GM12878 (cell line): ENCODE results near the gene IKZF1. TPM values are rescaled to one million over a fixed set of nuclear protein-coding genes. Genes with fewer than 3 reads are reported as not detected.

Experiments
- ATAC-seq: fragments of 200-7000 bp; cut with Tn5 transposase; 3 replicates; pipeline ENCODE4 v1.9.1; 2020; ENCODE audit warnings: mild to moderate bottlenecking, moderate library complexity
- BruUV-seq: library from RNA; stranded (reverse); fragments of 400-500 nt; replicated peaks from 2 replicates; lab custom pipeline; 2021; lab: Mats Ljungman, UMichigan
- CTCF ChIA-PET: fragments of 300-600 bp; sonication (Branson Sonifier 250); formaldehyde crosslinking; extraction: SDS; loops from one replicate; lab custom pipeline; 2021; ENCODE audit warnings: inconsistent platforms; lab: Yijun Ruan, JAX
- POLR2A ChIA-PET: fragments of 350-600 bp; formaldehyde crosslinking; extraction: SDS; loops from one replicate; lab custom pipeline; 2021; ENCODE audit warnings: inconsistent platforms; lab: Charles Lee
- RAD21 ChIA-PET: fragments of 300-600 bp; sonication (Branson Sonifier 250); formaldehyde crosslinking; loops from one replicate; lab custom pipeline; 2023; ENCODE audit warnings: antibody characterized with exemption; ENCODE audit not compliant: unreplicated experiment; lab: Charles Lee
- SMC1A ChIA-PET: fragments of 300-600 bp; sonication (Branson Sonifier 250); formaldehyde crosslinking; loops from one replicate; lab custom pipeline; 2023; ENCODE audit not compliant: unreplicated experiment, uncharacterized antibody; lab: Charles Lee
- DNase-seq: peaks from one replicate; pipeline ENCODE4 v3.0.0-alpha.2; 2011; ENCODE audit warnings: low read depth, low spot score
- FAIRE-seq: peaks from 3 replicates; lab custom pipeline; 2011; peaks lifted over from hg19 to GRCh38; lab: Jason Lieb, UNC
- H2AFZ ChIP-seq: 2 replicates; pipeline ENCODE4 v1.6.0; 2011; ENCODE audit warnings: low read depth, low read length, control low read depth; ENCODE audit not compliant: control insufficient read depth
- H3K27ac ChIP-seq: 2 replicates; pipeline ENCODE4 v1.5.1; 2011; ENCODE audit warnings: control low read depth; ENCODE audit not compliant: control insufficient read depth, insufficient read depth
- H3K27me3 ChIP-seq, 2 experiments: replicated peaks in 1 of 2; 2 replicates each; pipeline versions ENCODE4 v1.6.0 to v1.6.1; 2011; ENCODE audit warnings: low read length in 1 of 2; ENCODE audit not compliant: control insufficient read depth in 2 of 2, insufficient read depth in 2 of 2
- H3K36me3 ChIP-seq, 2 experiments: 2 replicates each; pipeline ENCODE4 v1.5.1; 2011; ENCODE audit warnings: low read length in 1 of 2; ENCODE audit not compliant: control insufficient read depth in 2 of 2, insufficient read depth in 2 of 2
- H3K4me1 ChIP-seq: 2 replicates; pipeline ENCODE4 v1.6.1; 2011; ENCODE audit warnings: mild to moderate bottlenecking, low read length, moderate library complexity, mixed read lengths; ENCODE audit not compliant: control insufficient read depth, insufficient read depth
- H3K4me2 ChIP-seq: 2 replicates; pipeline ENCODE4 v1.6.0; 2011; ENCODE audit warnings: control low read depth; ENCODE audit not compliant: control insufficient read depth, insufficient read depth
- H3K4me3 ChIP-seq: fragments of 200-600 bp; sonication (generic); 2 replicates; pipeline ENCODE4 v1.5.1; 2016
- H3K79me2 ChIP-seq: 2 replicates; pipeline ENCODE4 v1.6.0; 2011; ENCODE audit warnings: low read length; ENCODE audit not compliant: control insufficient read depth, insufficient read depth
- H3K9ac ChIP-seq: 2 replicates; pipeline ENCODE4 v1.8.0; 2011; ENCODE audit warnings: low read length, control low read depth, mixed read lengths; ENCODE audit not compliant: control insufficient read depth, insufficient read depth
- H3K9me3 ChIP-seq: replicated peaks from 3 replicates; pipeline ENCODE4 v1.5.1; 2011; ENCODE audit warnings: mild to moderate bottlenecking, low read length; ENCODE audit not compliant: control insufficient read depth, insufficient read depth
- H4K20me1 ChIP-seq: 2 replicates; pipeline ENCODE4 v1.6.0; 2011; ENCODE audit not compliant: control insufficient read depth, insufficient read depth
- HDGF ChIP-seq: fragments of 450-650 bp; IDR thresholded peaks from 2 replicates; pipeline ENCODE4 v1.6.1; 2016; ENCODE audit warnings: antibody characterized with exemption
- KLF5 ChIP-seq: fragments of 450-650 bp; IDR thresholded peaks from 2 replicates; pipeline ENCODE4 v1.6.1; 2014; ENCODE audit warnings: mild to moderate bottlenecking; ENCODE audit not compliant: partially characterized antibody
- MTA3 ChIP-seq: IDR thresholded peaks from 2 replicates; pipeline ENCODE4 v1.6.1; 2012; ENCODE audit warnings: low read length, inconsistent platforms, borderline replicate concordance
- NBN ChIP-seq: fragments of 450-650 bp; IDR thresholded peaks from 2 replicates; pipeline ENCODE4 v1.6.1; 2016
- NFYA ChIP-seq: IDR thresholded peaks from 2 replicates; pipeline ENCODE4 v1.6.1; 2011; ENCODE audit warnings: low read depth, mild to moderate bottlenecking, low read length, improper control_type of control experiment, borderline replicate concordance
- NR2C2 ChIP-seq: IDR thresholded peaks from 2 replicates; pipeline ENCODE4 v1.6.1; 2011; ENCODE audit warnings: borderline replicate concordance, low read depth; ENCODE audit not compliant: control insufficient read depth, insufficient read length
- NR2F1 ChIP-seq: fragments of 450-650 bp; conservative IDR thresholded peaks from 2 replicates; pipeline ENCODE4 v1.6.1; 2017; ENCODE audit warnings: mild to moderate bottlenecking
- RELA ChIP-seq: fragments of 450-650 bp; IDR thresholded peaks from 2 replicates; pipeline ENCODE4 v1.8.0; 2014; ENCODE audit warnings: borderline replicate concordance; ENCODE audit not compliant: partially characterized antibody
- RUNX3 ChIP-seq: IDR thresholded peaks from 2 replicates; pipeline ENCODE4 v1.6.1; 2012; ENCODE audit warnings: low read length, inconsistent platforms
- SP1 ChIP-seq: IDR thresholded peaks from one replicate; pipeline ENCODE4 v1.6.1; 2011; ENCODE audit warnings: low read depth, low read length
- SUPT20H ChIP-seq: IDR thresholded peaks from 2 replicates; pipeline ENCODE4 v1.6.1; 2011; ENCODE audit warnings: low read depth, mild to moderate bottlenecking, low read length, moderate library complexity, borderline replicate concordance; ENCODE audit not compliant: control insufficient read depth
- TARDBP ChIP-seq: IDR thresholded peaks from 2 replicates; pipeline ENCODE4 v1.6.1; 2016; ENCODE audit warnings: borderline replicate concordance
- ZNF384 ChIP-seq: IDR thresholded peaks from 2 replicates; pipeline ENCODE4 v1.6.1; 2012; ENCODE audit warnings: low read depth, mild to moderate bottlenecking, low read length, improper control_type of control experiment, borderline replicate concordance
- WGBS: methylation state at CpG from one replicate; pipeline ENCODE4 v1.1.6; 2016; ENCODE audit warnings: low lambda C conversion rate; ENCODE audit not compliant: insufficient replicate concordance, insufficient coverage; ENCODE audit errors: missing lambda C conversion rate; 5-methylcytosine and 5-hydroxymethylcytosine counted together
- in situ Hi-C: fragments of 300-500 bp; cut with MboI; formaldehyde crosslinking; loops from 9 replicates; pipeline ENCODE4 v1.14.3; 2018; ENCODE audit warnings: mixed read lengths
- intact Hi-C: fragments of 100-400 bp; cut with micrococcal nuclease; formaldehyde crosslinking; loops from one replicate; pipeline ENCODE4 v1.14.2; 2022; ENCODE audit not compliant: unreplicated experiment
- polyA plus RNA-seq, 11 experiments: library from polyadenylated mRNA; depleted of rRNA in 4 of 11; unstranded in 6 of 11; stranded (reverse) in 5 of 11; fragments of >200 nt; fragmentation: Nextera tagmentation in 4 of 11; fragmentation: Illumina TruSeq in 1 of 11; extraction: Ambion mirVana in 4 of 11; extraction: Trizol in 1 of 11; gene quantifications; 1 replicate in 1 of 11; 2 replicates in 10 of 11; pipeline versions ENCODE4 v1.2.1 to v1.2.3, GENCODE V29; 2011 to 2016; ENCODE audit warnings: inconsistent platforms in 2 of 11, missing spikeins in 2 of 11, low read depth in 1 of 11
- total RNA-seq, 4 experiments: library from RNA; depleted of rRNA in 3 of 4; stranded (reverse); fragments of >200 nt in 3 of 4; fragmentation: Illumina TruSeq in 1 of 4; extraction: Trizol in 1 of 4; gene quantifications; 2 replicates each; pipeline versions ENCODE4 v1.2.1 to v1.2.3, GENCODE V29; 2013 to 2021

Gene IKZF1
- total and polyA plus RNA-seq, 10 of the 15 experiments (the other 5 are each of a cell fraction or from before 2014, with no cell fraction given) = 27.2 to 125 (median 71.6) TPM

- Histone ChIP-seq H3K9me3 (no peaks in the 10 kb centered on the region), H3K4me3 (no peak overlapping the region), H3K9ac (no peak overlapping the region), H3K27me3 (no peaks in the 10 kb centered on the region), H3K4me2 (peak overlapping the region; percentile 1; the same call in 1 of the 2 replicates), H3K27ac (peak overlapping the region; percentile 35), H3K36me3 (peaks cover 0 to 6% of the 10 kb centered on the region in 2 experiments; a peak in 2 of 4 replicates), H4K20me1 (no peaks in the 10 kb centered on the region), H3K4me1 (peaks cover 80% of the 10 kb centered on the region), H3K79me2 (peaks cover 51% of the 10 kb centered on the region), H2AFZ (no peak overlapping the region)
- no peak for FAIRE-seq
- ChIA-PET CTCF (interaction anchor here (1.1 to 1.3 kb wide), 6 partner anchors 23 to 192 kb away, joined by 3 to 9 read pairs (median 4); no protein-coding TSS in a partner anchor), RAD21 (interaction anchor here (0.9 to 4.9 kb wide), 2 partner anchors 10 to 62 kb away, joined by 4 to 22 read pairs; no protein-coding TSS in a partner anchor), POLR2A (interaction anchor here (0.5 to 1.3 kb wide), 3 partner anchors 61 to 234 kb away, joined by 3 read pairs; no protein-coding TSS in a partner anchor), SMC1A (interaction anchor here (0.8 to 7.2 kb wide), 4 partner anchors 15 to 51 kb away, joined by 3 to 80 read pairs (median 3); no protein-coding TSS in a partner anchor)
- WGBS = 100% methylated on average over 1 of the region's 1 CpG
- DNase-seq = no peak
- in situ Hi-C loops = no loop called here
- ATAC-seq = no peak
- intact Hi-C loops = no loop called here
- TF ChIP-seq MTA3 = 0 out of 2 replicates have a peak, but pooled peaks have one; percentile 26
- TF ChIP-seq HDGF = peak; percentile 97
- TF ChIP-seq ZNF384 = no peak
- no peak for TF ChIP-seq SUPT20H
- no peak for TF ChIP-seq NR2F1
- TF ChIP-seq RELA = no peak
- no peak for TF ChIP-seq KLF5
- peak; percentile 67 for TF ChIP-seq NR2C2
- 0 out of 2 replicates have a peak, but pooled peaks have one; percentile 16 for TF ChIP-seq NBN
- TF ChIP-seq NFYA = no peak
- TF ChIP-seq SP1 = no peak
- 0 out of 2 replicates have a peak, but pooled peaks have one; percentile 41 for TF ChIP-seq TARDBP
- peak; percentile 33; the same call in 1 of the 2 replicates for TF ChIP-seq RUNX3
- no TSS peak for BruUV-seq
These were observed 30.8 kb downstream of the IKZF1 start for GRCh38 chr7:50335230-50335794.
